GM12874 (cell line): ENCODE results near the gene OSTM1.

Experiments used
- CTCF ChIP-seq: IDR thresholded peaks from 2 replicates; pipeline ENCODE4 v1.5.1; 2011; ENCODE audit warnings: low read depth, mild to moderate bottlenecking, control low read depth, low read length, moderate library complexity; ENCODE audit not compliant: insufficient read depth

Gene OSTM1

GRCh38 chr6:108071736-108072276 lies 2.7 kb downstream of the OSTM1 start:
- TF ChIP-seq CTCF: no peak

GRCh38 chr6:108068618-108069017 lies 5.9 kb downstream of the OSTM1 start:
- no peak for TF ChIP-seq CTCF

GRCh38 chr6:108068182-108068581 lies 6.4 kb downstream of the OSTM1 start:
- no peak for TF ChIP-seq CTCF

DNA sequence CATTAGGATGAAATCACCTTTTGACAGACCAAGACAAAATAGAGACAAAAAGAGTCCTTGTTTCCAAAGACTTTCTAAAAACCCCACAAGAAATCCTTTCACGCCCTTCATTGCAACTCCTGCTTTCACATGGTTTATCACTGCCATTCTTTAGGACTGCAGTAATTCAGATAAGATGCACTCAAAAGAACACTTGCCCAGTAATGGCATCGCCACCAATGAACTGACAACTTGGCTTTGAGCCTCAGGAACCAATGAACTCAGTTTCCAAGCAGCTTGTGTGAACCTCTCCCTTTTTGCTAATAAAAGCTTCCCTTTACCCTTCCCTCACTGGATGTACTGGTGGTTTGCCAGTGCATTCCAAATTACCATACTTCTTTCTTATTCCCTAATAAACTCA lies 21.8 kb downstream of the OSTM1 start:
- TF ChIP-seq CTCF: no peak

- no peak for TF ChIP-seq CTCF
Measured at GRCh38 chr6:108051481-108051880, 23.1 kb downstream of the OSTM1 start.

GRCh38 chr6:108039681-108040080 lies 34.9 kb downstream of the OSTM1 start:
- no peak for TF ChIP-seq CTCF

DNA sequence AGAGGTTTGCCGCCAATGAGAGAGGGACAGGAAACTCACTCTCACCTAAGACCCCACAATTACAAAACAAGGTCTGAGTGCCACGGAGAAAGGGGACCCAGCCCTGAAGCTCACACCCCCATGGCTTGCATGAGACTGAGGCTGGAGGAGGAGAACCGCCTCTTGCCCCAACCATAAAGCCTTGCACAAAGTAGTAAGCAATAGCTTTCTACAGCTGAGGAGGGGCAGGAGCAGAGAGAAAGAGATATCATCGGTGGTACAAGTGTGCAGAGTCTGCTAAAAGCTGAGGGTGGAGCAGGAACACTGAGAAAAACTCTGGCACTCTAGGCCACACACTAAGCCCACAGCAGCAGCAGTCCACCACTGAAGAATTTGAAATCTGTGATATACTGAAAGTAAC lies 37.7 kb downstream of the OSTM1 start:
- no peak for TF ChIP-seq CTCF
